ENCODE measurements around the gene IGFBP6.

The IGFBP6 gene

GRCh38 chr12:53059434-53060063, 37.9 kb upstream of the IGFBP6 start:
- peak; percentile 60 for DNase-seq

GRCh38 chr12:53060064-53060720, 37.3 kb upstream of the IGFBP6 start:
- peak; percentile 54 for DNase-seq

DNA sequence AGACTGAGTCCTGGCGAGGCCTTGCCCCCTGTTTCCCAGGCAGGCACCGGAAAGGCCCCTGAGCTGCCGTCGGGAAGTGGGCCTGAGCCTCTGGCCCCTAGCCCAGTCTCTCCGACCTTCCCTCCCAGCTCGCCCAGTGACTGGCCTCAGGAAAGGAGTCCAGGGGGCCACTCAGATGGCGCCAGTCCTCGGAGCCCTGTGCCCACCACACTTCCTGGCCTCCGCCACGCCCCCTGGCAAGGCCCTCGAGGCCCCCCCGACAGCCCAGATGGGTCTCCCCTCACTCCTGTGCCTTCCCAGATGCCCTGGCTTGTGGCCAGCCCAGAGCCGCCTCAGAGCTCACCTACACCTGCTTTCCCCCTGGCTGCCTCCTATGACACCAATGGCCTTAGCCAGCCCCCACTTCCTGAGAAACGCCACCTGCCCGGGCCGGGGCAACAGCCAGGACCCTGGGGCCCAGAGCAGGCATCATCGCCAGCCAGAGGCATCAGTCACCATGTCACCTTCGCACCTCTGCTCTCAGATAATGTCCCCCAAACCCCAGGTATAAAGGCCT, 36.7 kb upstream of the IGFBP6 start:
- peak; percentile 60 for DNase-seq

- peak; percentile 54 for DNase-seq
Measured at GRCh38 chr12:53061404-53062010, 36.0 kb upstream of the IGFBP6 start.

GRCh38 chr12:53062011-53062961, 35.2 kb upstream of the IGFBP6 start:
- DNase-seq: peak; percentile 53

DNA sequence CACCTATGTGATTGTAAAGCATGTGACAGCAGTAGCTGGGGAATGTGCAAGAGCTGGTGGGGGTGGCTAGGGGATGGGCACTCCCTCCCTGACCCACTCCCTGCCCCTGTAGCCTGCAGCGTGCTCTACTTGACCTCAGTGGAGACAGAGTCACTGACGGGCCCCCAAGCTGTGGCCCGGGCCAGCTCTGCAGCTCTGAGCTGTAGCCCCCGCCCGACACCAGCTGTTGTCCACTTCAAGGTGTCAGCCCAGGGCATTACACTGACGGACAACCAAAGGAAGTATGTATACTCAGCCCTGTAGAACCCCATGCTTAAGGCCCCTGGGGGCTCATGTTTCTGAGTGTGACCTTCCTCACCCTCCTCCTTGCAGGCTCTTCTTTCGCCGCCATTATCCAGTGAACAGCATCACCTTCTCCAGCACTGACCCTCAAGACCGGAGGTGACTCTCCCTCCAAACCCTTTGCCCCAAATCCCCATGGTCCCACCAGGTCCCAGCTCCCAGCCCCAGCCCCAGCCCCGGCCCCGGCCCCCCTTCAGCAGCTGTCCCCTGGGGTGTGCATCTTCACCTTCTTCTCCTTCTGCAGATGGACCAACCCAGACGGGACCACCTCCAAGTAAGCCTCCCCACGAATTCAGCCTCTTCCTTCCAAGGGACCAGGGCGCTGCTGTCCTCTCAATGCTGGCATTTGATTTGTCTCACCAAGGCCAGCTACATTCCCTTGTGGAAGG, 34.3 kb upstream of the IGFBP6 start:
- peak; percentile 58 for DNase-seq

DNA sequence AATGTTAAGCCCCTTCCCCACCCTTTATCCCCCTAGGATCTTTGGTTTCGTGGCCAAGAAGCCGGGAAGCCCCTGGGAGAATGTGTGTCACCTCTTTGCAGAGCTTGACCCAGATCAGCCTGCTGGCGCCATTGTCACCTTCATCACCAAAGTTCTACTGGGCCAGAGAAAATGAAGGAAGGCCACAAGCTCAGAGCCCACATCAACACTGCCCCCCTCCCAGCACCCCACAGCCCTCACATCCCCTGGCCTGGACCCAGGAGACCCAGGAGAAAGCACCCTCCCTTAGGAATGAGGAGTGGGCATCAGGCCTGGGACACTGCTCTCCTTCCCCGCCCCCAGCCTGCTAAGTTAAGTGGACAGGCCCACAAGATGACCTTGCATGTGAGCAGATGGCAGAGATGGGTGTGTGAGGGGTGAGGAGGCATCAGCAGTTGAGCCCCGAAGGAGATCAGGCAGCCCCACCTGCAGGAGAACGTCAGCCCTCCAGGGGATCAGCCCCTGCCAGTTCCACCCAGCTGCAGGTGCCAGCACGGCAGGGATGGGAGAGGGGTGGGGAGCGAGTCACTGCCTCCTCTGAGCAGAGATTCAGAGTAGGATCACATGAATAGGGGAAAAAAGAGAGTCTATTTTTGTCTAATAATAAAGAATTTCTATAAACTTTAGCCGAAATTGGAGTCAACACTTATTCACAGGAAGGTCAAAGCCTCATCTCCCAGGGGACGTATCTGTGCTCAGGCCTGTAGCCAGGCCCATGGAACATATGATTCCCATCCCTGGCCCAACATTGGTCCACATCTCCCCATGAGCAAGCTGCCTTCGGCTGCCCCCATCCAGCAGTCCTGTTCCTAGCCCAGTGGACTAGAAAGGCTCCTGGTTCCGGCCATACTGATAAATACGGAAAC, 33.5 kb upstream of the IGFBP6 start:
- peak; percentile 51 for DNase-seq

DNA sequence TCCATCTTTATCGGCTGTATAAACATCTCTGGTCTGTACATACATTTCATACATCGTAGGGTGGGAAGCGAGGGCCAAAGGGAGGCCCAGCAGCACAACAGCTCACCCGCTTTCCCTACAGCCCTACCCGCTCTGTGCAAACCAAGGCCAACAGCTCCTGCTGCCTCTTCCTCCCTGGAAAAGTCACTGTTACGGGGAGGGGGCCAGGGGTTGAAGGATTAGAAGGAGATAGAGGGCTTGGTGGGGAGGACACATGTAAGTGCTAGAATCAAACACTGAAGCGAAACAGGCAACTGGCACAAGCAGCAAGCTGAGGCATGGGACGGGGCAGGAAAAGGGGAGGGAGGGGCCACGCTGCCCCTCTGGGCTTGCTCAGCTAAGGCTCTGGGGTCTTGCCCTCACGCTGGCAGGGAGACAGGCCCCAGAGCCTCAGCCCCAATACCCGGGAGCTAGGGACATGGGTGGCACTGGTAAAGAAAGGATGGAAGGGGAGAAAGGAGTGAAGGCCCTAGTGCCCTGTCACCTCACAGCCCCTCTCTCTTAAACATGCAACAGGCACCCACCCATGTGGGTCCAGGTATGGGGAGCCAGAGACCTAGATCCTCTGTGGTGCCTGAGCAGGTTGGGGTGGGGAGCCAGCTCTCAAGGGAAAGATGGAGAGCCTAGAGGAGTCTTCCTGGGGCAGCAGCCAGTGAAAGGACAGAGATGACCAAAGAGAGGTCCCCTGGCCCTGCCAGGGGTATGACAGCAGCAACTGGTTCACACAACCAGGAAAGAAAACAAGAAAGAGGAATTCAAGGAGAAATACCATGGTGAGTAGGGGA, 32.6 kb upstream of the IGFBP6 start:
- DNase-seq: peak; percentile 51

DNA sequence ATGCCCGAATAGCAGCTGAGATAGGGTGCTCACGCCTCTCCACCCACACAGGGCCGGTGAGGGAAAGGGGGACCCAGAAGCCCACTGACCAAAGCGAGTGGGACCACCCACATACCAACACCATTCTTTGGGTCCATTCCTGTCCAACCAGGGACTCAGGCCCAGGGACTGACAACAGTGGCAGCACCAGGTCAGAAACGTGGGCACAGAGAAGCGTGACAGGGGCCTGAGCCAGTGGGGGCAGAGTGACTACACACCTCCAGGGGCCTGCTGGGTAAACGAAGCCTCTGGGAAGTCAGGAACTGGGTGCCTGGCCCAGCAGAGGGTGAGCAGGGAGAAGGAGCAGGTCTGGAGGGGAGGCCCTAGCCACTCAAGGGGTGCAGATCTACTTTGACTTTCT, 32.0 kb upstream of the IGFBP6 start:
- peak; percentile 59 for DNase-seq

DNA sequence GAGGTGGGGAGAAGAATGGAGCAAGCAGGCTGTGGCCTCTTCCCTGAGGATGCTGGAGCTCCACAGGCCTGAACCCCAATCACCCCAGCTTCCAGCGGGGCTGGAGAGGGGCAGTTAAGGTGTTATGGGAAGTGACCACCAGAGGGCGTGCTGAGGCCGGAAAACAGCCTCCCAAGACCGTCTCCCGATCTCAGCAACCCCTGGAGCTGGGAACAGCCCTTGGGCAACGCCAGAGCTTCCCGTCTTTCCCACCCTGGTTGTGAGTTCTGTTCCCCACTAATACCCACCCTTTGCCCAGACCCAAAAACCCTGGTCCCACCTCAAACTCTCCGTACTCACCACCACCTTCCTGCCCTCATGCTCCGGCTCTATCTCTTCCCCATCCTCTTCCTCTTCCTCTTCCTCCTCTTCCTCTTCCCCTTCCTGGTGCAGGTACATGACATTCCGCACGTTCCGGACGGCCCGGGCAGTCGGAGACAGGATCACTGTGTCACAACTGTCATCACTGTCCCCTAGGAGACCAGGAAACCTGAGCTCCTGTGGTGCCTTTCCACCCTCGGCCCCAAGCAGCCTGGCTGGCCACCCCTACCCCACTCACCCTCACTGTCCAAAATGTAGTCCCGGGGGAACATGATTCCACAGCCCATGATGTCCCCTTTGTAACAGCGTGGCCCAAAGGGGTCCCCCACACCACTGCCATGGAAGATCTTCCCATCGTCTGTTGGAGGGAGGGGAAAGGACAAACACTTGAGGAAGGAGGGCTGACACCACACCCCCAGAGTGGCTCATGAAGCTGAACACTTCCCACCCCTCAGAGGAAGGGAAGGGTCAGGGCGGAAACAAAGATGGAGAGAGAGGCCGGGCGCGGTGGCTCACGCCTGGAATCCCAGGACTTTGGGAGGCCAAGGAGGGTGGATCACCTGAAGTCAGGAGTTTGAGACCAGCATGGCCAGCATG, 31.2 kb upstream of the IGFBP6 start:
- DNase-seq: peak; percentile 87

- peak; percentile 45 for DNase-seq
Measured at GRCh38 chr12:53067074-53067992, 30.1 kb upstream of the IGFBP6 start.

DNA sequence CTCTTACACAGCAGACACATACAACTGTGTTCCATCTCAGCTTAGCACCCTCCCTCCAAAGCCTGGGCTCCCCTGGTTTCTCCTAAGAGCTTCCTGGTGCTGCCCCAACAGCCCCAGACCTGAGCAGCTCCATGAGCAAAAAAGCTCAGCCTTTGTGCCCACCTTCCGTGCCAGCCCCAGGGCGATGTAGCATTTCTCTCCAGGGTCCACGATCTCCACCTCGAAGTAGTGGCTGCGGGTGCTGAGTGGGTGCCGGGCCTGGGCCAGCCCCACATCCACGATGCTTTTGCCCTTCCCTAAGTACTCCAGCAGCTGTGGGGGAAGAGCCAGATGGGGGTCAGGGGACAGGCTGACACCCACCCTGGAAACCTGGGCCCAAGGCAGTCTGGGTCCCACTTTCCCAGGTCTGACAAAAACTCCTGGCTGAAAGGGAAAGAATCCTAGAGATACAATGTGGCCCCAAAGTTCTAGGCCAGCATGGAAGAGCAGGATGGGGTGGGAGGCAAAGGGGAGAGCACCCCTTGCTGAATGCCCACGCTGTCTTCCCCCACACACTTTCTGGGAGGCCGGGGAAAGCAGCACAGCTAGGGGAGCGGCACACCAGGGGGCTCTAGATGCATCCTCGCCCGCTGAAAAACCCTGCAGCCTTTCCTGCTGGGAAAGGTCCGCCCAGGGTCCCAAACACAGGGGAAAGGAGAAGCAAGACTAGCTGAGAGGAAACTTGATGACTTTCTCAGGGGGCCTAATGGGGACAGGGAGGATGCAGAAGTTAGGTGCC, 29.3 kb upstream of the IGFBP6 start:
- DNase-seq: peak; percentile 38

DNA sequence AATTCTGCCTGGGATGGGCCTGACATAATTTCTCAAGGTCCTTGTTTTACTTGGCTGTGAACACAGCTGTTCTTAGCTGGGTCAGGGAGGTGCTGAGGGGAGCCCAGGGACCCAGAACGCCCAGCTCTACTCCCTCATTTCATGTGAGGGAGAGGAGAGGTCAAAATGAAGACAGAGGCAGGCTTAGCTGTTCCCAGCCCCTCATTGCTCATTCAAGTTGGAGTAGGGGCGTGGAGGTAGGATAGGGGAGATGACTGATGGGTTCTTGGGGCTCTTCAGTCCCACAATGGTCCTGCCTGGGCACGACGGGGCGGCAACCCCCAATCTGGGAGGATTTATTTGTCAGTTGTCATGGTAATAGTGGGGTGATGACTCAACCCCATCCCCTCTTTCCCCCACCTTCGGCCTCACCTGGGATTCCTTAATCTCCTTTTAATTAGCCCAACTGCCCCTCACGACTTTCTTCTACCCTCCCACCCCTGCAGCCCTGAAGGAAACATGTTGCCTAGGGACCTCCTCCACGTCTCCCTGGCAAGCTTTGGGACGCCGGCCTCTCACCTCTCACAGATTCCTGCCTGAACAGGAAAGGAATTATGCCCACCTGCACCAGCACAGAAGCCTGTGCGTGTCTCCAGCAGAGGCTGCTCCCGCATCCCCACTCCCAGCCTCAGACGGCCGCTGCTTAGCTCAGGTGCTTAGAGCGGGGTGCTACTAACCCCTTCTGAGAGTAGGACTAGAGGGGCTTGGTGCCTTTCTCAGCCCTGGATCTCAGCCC, 28.5 kb upstream of the IGFBP6 start:
- peak; percentile 51 for DNase-seq

- peak; percentile 48 for DNase-seq
Measured at GRCh38 chr12:53069621-53070410, 27.7 kb upstream of the IGFBP6 start.

DNA sequence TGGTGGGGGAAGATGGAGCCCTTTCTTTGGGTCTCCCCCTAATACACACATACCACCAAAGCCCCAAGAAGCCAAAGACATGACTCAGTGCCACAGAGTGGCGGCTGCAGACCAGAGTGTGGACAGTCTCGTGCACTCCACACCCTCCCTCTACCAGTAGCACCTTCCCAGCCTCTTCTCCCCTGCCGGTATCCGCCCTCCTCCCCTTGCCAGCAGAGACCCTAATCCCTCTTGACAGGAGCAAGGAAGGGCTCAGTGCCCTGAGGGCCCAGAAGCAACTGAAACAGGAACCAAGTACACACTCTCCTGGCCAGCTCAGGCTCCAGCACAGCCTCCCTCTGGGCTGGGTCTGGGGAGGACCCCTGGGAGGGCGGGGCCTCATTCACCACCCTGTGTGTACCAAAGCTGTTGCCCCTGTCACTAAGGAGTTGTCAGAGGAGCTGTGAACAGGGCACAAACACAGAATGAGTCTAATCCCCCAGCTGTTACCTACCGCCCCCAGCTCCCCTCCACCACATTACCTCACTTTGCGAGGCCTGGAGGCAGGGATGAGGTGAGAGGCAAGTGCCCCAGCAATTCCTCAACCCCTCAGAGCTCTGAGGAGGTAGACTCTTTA, 26.5 kb upstream of the IGFBP6 start:
- DNase-seq: peak; percentile 53
